IMR-90 (cell line): Measurements from ENCODE around the gene LCK. TPM values are rescaled to one million over a fixed set of nuclear protein-coding genes. Genes with fewer than 3 reads are reported as not detected.

Experiments used
- ATAC-seq: fragments of 200-7000 bp; cut with Tn5 transposase; 2 replicates; pipeline ENCODE4 v1.9.1; 2020; ENCODE audit warnings: low read depth, mild to moderate bottlenecking, moderate library complexity
- BruUV-seq: library from RNA; stranded (reverse); fragments of 400-500 nt; replicated peaks from 2 replicates; lab custom pipeline; 2021; lab: Mats Ljungman, UMichigan
- CTCF ChIA-PET: fragments of 300-600 bp; formaldehyde crosslinking; extraction: SDS; loops from one replicate; lab custom pipeline; 2021; ENCODE audit warnings: antibody characterized with exemption; lab: Yijun Ruan, JAX
- POLR2A ChIA-PET: fragments of 300-600 bp; sonication (Branson Sonifier 250); formaldehyde crosslinking; loops from one replicate; lab custom pipeline; 2022; ENCODE audit warnings: antibody characterized with exemption; ENCODE audit not compliant: unreplicated experiment; lab: Charles Lee
- DNase-seq: peaks from one replicate; pipeline ENCODE4 v3.0.0; 2013
- H2AFZ ChIP-seq: replicated peaks from 2 replicates; pipeline ENCODE3; 2013; ENCODE audit warnings: low read length, mild to moderate bottlenecking; ENCODE audit not compliant: poor library complexity
- H2AK5ac ChIP-seq: 2 replicates; pipeline ENCODE4 v1.6.1; 2013; ENCODE audit warnings: low read depth, low read length, inconsistent platforms
- H2AK9ac ChIP-seq: replicated peaks from 2 replicates; pipeline ENCODE3; 2013; ENCODE audit warnings: mild to moderate bottlenecking, low read depth, low read length, moderate library complexity; ENCODE audit not compliant: poor library complexity
- H2BK120ac ChIP-seq: 2 replicates; pipeline ENCODE4 v1.6.1; 2013; ENCODE audit warnings: low read depth, low read length, inconsistent platforms
- H2BK15ac ChIP-seq: 3 replicates; pipeline ENCODE4 v1.6.1; 2013; ENCODE audit warnings: low read depth, low read length, inconsistent platforms
- H2BK20ac ChIP-seq: 2 replicates; pipeline ENCODE4 v1.6.1; 2013; ENCODE audit warnings: low read depth, mild to moderate bottlenecking, inconsistent platforms, low read length, moderate library complexity
- H2BK5ac ChIP-seq: 2 replicates; pipeline ENCODE4 v1.6.1; 2013; ENCODE audit warnings: mild to moderate bottlenecking, low read depth, low read length, inconsistent platforms; ENCODE audit not compliant: poor library complexity, severe bottlenecking
- H3K14ac ChIP-seq: replicated peaks from 2 replicates; pipeline ENCODE4 v1.6.1; 2013; ENCODE audit warnings: low read depth, low read length, inconsistent platforms
- H3K18ac ChIP-seq: 2 replicates; pipeline ENCODE4 v1.6.1; 2013; ENCODE audit warnings: low read depth, low read length, control low read depth
- H3K23ac ChIP-seq: 2 replicates; pipeline ENCODE4 v1.6.1; 2013; ENCODE audit warnings: low read depth, low read length, inconsistent platforms
- H3K27ac ChIP-seq: 2 replicates; pipeline ENCODE4 v1.5.1; 2013; ENCODE audit warnings: mild to moderate bottlenecking, control low read depth, low read length; ENCODE audit not compliant: insufficient read depth
- H3K27me3 ChIP-seq: 2 replicates; pipeline ENCODE4 v1.6.1; 2013; ENCODE audit warnings: low read length; ENCODE audit not compliant: control insufficient read depth, insufficient read depth
- H3K36me3 ChIP-seq: 2 replicates; pipeline ENCODE4 v1.6.1; 2013; ENCODE audit warnings: low read length, mixed read lengths; ENCODE audit not compliant: control insufficient read depth, insufficient read depth
- H3K4ac ChIP-seq: 2 replicates; pipeline ENCODE4 v1.6.1; 2013; ENCODE audit warnings: low read depth, low read length, inconsistent platforms
- H3K4me1 ChIP-seq: 2 replicates; pipeline ENCODE4 v1.6.1; 2013; ENCODE audit warnings: low read length, mixed read lengths; ENCODE audit not compliant: control insufficient read depth, insufficient read depth
- H3K4me2 ChIP-seq: 2 replicates; pipeline ENCODE4 v1.6.1; 2013; ENCODE audit warnings: low read depth, mild to moderate bottlenecking, control low read depth, low read length, moderate library complexity
- H3K4me3 ChIP-seq: 2 replicates; pipeline ENCODE4 v1.5.1; 2013; ENCODE audit warnings: low read depth, mild to moderate bottlenecking, control low read depth, low read length, moderate library complexity; ENCODE audit not compliant: insufficient read depth
- H3K56ac ChIP-seq: 2 replicates; pipeline ENCODE4 v1.6.1; 2013; ENCODE audit warnings: low read length, inconsistent platforms; ENCODE audit not compliant: insufficient read depth; ENCODE audit errors: extremely low read depth
- H3K79me1 ChIP-seq, 2 experiments: 2 replicates each; pipeline ENCODE4 v1.6.1; 2013; ENCODE audit warnings: low read length in 2 of 2, inconsistent platforms in 1 of 2, low read depth in 1 of 2
- H3K9ac ChIP-seq: 2 replicates; pipeline ENCODE4 v1.6.1; 2013; ENCODE audit warnings: low read depth, low read length, control low read depth
- H3K9me1 ChIP-seq: 2 replicates; pipeline ENCODE4 v1.6.1; 2013; ENCODE audit warnings: low read length, inconsistent platforms; ENCODE audit not compliant: insufficient read depth
- H3K9me3 ChIP-seq: 2 replicates; pipeline ENCODE4 v1.6.1; 2013; ENCODE audit warnings: low read length; ENCODE audit not compliant: control insufficient read depth, insufficient read depth
- H4K20me1 ChIP-seq: 2 replicates; pipeline ENCODE4 v1.6.1; 2013; ENCODE audit warnings: low read length, inconsistent platforms; ENCODE audit not compliant: insufficient read depth
- H4K5ac ChIP-seq: 2 replicates; pipeline ENCODE4 v1.6.1; 2013; ENCODE audit warnings: mild to moderate bottlenecking, low read depth, low read length, control low read depth
- H4K8ac ChIP-seq, 2 experiments: 2 replicates each; pipeline ENCODE4 v1.6.1; 2013; ENCODE audit warnings: low read depth in 2 of 2, low read length in 2 of 2, control low read depth in 1 of 2, inconsistent platforms in 1 of 2
- H4K91ac ChIP-seq: 2 replicates; pipeline ENCODE4 v1.6.1; 2013; ENCODE audit warnings: low read depth, low read length, inconsistent platforms; ENCODE audit not compliant: insufficient read depth
- BHLHE40 ChIP-seq: fragments of 150-350 bp; IDR thresholded peaks from 2 replicates; pipeline ENCODE4 v1.6.1; 2016; ENCODE audit warnings: mild to moderate bottlenecking, low read depth, low read length
- CEBPB ChIP-seq: IDR thresholded peaks from 2 replicates; pipeline ENCODE4 v1.6.1; 2012; ENCODE audit warnings: low read depth, low read length, improper control_type of control experiment
- CHD1 ChIP-seq: IDR thresholded peaks from 2 replicates; pipeline ENCODE4 v1.6.1; 2012; ENCODE audit warnings: low read depth, low read length, improper control_type of control experiment
- FOS ChIP-seq: fragments of 150-350 bp; IDR thresholded peaks from 2 replicates; pipeline ENCODE4 v1.6.1; 2016; ENCODE audit warnings: low read depth, low read length
- MAFK ChIP-seq: IDR thresholded peaks from 2 replicates; pipeline ENCODE4 v1.6.1; 2012; ENCODE audit warnings: low read depth, low read length, improper control_type of control experiment
- MAZ ChIP-seq: IDR thresholded peaks from 2 replicates; pipeline ENCODE4 v1.6.1; 2012; ENCODE audit warnings: low read depth, mild to moderate bottlenecking, low read length, improper control_type of control experiment, moderate library complexity, borderline replicate concordance
- MXI1 ChIP-seq: IDR thresholded peaks from 2 replicates; pipeline ENCODE4 v1.6.1; 2012; ENCODE audit warnings: low read depth, mild to moderate bottlenecking, low read length, moderate library complexity, borderline replicate concordance
- NFE2L2 ChIP-seq: fragments of 150-350 bp; IDR thresholded peaks from 2 replicates; pipeline ENCODE4 v1.6.1; 2016; ENCODE audit warnings: low read depth, mild to moderate bottlenecking, low read length
- POLR2A ChIP-seq: IDR thresholded peaks from 2 replicates; pipeline ENCODE4 v1.6.1; 2012; ENCODE audit warnings: mild to moderate bottlenecking, low read depth, low read length
- RAD21 ChIP-seq: IDR thresholded peaks from 2 replicates; pipeline ENCODE4 v1.6.1; 2012; ENCODE audit warnings: low read length, improper control_type of control experiment
- RCOR1 ChIP-seq: IDR thresholded peaks from 2 replicates; pipeline ENCODE4 v1.6.1; 2012; ENCODE audit warnings: mild to moderate bottlenecking, low read length, improper control_type of control experiment; ENCODE audit not compliant: insufficient replicate concordance
- RFX5 ChIP-seq: IDR thresholded peaks from 2 replicates; pipeline ENCODE4 v1.8.0; 2012; ENCODE audit warnings: low read depth, mild to moderate bottlenecking, low read length, moderate library complexity
- SMC3 ChIP-seq: fragments of 150-350 bp; IDR thresholded peaks from 2 replicates; pipeline ENCODE4 v1.6.1; 2016; ENCODE audit warnings: low read depth, mild to moderate bottlenecking, antibody characterized with exemption, low read length, moderate library complexity
- WGBS, 2 experiments: methylation state at CpG; one replicate each; pipeline versions ENCODE4 v1.1.5 to v1.1.7; 2013; ENCODE audit warnings: missing lambda C conversion rate in 2 of 2; ENCODE audit not compliant: insufficient read length in 1 of 2; ENCODE audit errors: extremely low coverage in 2 of 2; 5-methylcytosine and 5-hydroxymethylcytosine counted together
- dilution Hi-C: fragments of 300-500 bp; cut with HindIII; formaldehyde crosslinking; loops from one replicate; pipeline ENCODE4 v1.14.3; 2018; ENCODE audit warnings: low sequenced_read_pairs; ENCODE audit not compliant: unreplicated experiment
- in situ Hi-C: fragments of 300-500 bp; cut with MboI; formaldehyde crosslinking; loops from 3 replicates; pipeline ENCODE4 v1.14.3; 2019; ENCODE audit warnings: low sequenced_read_pairs, inconsistent platforms, mixed read lengths
- intact Hi-C: fragments of 100-400 bp; cut with micrococcal nuclease; formaldehyde crosslinking; loops from 2 replicates; pipeline ENCODE4 v1.10.0; 2022
- polyA plus RNA-seq, 3 experiments: library from polyadenylated mRNA; depleted of rRNA; stranded (reverse); fragments of >200 nt; gene quantifications; 2 replicates each; pipeline ENCODE4 v1.2.3, GENCODE V29; 2012; ENCODE audit warnings: low replicate concordance in 1 of 3
- total RNA-seq: library from RNA; depleted of rRNA; stranded (reverse); fragments of >200 nt; gene quantifications from 2 replicates; pipeline ENCODE4 v1.2.3, GENCODE V29; 2012
- TF ChIP-seq, protein P1 (sequence below): conservative IDR thresholded peaks from 2 replicates; pipeline ENCODE4 v1.5.1; 2012; ENCODE audit warnings: mild to moderate bottlenecking, low read depth, low read length, improper control_type of control experiment
- TF ChIP-seq, protein P2 (sequence below): fragments of 150-350 bp; IDR thresholded peaks from 2 replicates; pipeline ENCODE4 v1.6.1; 2017; ENCODE audit warnings: mild to moderate bottlenecking, antibody characterized with exemption, low read length, low read depth
- TF ChIP-seq, protein P3 (sequence below): fragments of 150-350 bp; IDR thresholded peaks from 2 replicates; pipeline ENCODE4 v1.6.1; 2016; ENCODE audit warnings: low read depth, mild to moderate bottlenecking, low read length, moderate library complexity, borderline replicate concordance

The LCK gene
- total and polyA plus RNA-seq, 2 of the 4 experiments (the other 2 are of a cell fraction) = not detected

DNA sequence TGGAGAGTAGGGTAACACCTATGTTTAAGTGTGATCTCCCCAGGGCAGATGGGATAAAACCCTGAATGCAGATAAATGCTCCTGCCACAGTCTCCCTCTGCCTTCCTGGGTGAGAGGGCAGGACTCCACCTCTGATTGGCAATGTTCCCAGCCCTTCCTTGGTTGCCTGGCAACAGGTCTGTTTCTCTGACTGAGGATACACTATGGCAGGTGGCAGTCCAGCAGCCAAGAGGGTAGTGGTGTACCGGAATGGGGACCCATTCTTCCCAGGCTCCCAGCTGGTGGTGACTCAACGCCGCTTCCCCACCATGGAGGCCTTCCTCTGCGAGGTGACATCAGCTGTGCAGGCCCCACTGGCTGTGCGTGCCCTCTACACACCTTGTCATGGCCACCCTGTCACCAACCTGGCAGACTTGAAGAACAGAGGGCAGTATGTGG lies 42.2 kb upstream of the LCK start, which contains the start of gene DCDC2B:
Gene DCDC2B, plus strand, starts transcription at position 199 of the 438 bp plus-strand sequence. Its CDS starts 5 bp downstream, at position 204.
- 83% methylated on average over 1 of the region's 5 CpGs; no CpG with 5 or more reads in 1 of the 2 experiments for WGBS, 2 experiments
- no peak for ATAC-seq
- H3K27ac ChIP-seq = no peak within 1 kb of the TSS

More for the DNA sequence above, 42.2 kb upstream of the LCK start, which contains the start of gene DCDC2B:
- H4K5ac ChIP-seq = no peak within 1 kb of the TSS
- H2BK5ac ChIP-seq = no peak within 1 kb of the TSS
- ChIA-PET CTCF (interaction anchor here (0.6 to 1.6 kb wide), 2 partner anchors 100 to 192 kb away, joined by 3 to 6 read pairs; no protein-coding TSS in a partner anchor), POLR2A (no interaction called here)
- H4K8ac ChIP-seq = no peak within 1 kb of the TSS
- H2BK20ac ChIP-seq = no peak within 1 kb of the TSS
- in situ Hi-C loops = no loop called here
- TF ChIP-seq BHLHE40 (no peak), SMC3 (no peak), MAZ (no peak), RFX5 (no peak), CEBPB (no peak), FOS (no peak), RCOR1 (no peak), POLR2A (no peak), MAFK (no peak), NFE2L2 (no peak), CHD1 (no peak), MXI1 (no peak), RAD21 (no peak)
- TF ChIP-seq, protein P1, sequence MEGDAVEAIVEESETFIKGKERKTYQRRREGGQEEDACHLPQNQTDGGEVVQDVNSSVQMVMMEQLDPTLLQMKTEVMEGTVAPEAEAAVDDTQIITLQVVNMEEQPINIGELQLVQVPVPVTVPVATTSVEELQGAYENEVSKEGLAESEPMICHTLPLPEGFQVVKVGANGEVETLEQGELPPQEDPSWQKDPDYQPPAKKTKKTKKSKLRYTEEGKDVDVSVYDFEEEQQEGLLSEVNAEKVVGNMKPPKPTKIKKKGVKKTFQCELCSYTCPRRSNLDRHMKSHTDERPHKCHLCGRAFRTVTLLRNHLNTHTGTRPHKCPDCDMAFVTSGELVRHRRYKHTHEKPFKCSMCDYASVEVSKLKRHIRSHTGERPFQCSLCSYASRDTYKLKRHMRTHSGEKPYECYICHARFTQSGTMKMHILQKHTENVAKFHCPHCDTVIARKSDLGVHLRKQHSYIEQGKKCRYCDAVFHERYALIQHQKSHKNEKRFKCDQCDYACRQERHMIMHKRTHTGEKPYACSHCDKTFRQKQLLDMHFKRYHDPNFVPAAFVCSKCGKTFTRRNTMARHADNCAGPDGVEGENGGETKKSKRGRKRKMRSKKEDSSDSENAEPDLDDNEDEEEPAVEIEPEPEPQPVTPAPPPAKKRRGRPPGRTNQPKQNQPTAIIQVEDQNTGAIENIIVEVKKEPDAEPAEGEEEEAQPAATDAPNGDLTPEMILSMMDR = no peak
- TF ChIP-seq, protein P2, sequence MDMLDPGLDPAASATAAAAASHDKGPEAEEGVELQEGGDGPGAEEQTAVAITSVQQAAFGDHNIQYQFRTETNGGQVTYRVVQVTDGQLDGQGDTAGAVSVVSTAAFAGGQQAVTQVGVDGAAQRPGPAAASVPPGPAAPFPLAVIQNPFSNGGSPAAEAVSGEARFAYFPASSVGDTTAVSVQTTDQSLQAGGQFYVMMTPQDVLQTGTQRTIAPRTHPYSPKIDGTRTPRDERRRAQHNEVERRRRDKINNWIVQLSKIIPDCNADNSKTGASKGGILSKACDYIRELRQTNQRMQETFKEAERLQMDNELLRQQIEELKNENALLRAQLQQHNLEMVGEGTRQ = no peak
- TF ChIP-seq, protein P3, sequence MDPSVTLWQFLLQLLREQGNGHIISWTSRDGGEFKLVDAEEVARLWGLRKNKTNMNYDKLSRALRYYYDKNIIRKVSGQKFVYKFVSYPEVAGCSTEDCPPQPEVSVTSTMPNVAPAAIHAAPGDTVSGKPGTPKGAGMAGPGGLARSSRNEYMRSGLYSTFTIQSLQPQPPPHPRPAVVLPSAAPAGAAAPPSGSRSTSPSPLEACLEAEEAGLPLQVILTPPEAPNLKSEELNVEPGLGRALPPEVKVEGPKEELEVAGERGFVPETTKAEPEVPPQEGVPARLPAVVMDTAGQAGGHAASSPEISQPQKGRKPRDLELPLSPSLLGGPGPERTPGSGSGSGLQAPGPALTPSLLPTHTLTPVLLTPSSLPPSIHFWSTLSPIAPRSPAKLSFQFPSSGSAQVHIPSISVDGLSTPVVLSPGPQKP = no peak
- no peak within 1 kb of the TSS for H3K4ac ChIP-seq
- DNase-seq = peak; percentile 37
- H3K9ac ChIP-seq = no peak within 1 kb of the TSS
- H4K91ac ChIP-seq = no peak within 1 kb of the TSS
- H3K36me3 ChIP-seq = peaks cover 5% of the 10 kb centered on the region; the same call in 1 of the 2 replicates
- H4K20me1 ChIP-seq = no peaks in the 10 kb centered on the region; the same call in 1 of the 2 replicates
- no peaks in the 10 kb centered on the region for H3K27me3 ChIP-seq
- no peak within 1 kb of the TSS for H3K4me3 ChIP-seq
- no TSS peak for BruUV-seq
- no peak within 1 kb of the TSS for H3K56ac ChIP-seq
- H3K79me1 ChIP-seq = peaks cover 11 to 27% of the 10 kb centered on the region in 2 experiments
- H3K14ac ChIP-seq = no peak within 1 kb of the TSS
- H2AK9ac ChIP-seq = no peak within 1 kb of the TSS
- H2BK120ac ChIP-seq = no peak within 1 kb of the TSS
- H3K23ac ChIP-seq = no peak within 1 kb of the TSS
- no peak within 1 kb of the TSS for H2BK15ac ChIP-seq
- no peaks in the 10 kb centered on the region for H3K9me3 ChIP-seq
- H3K4me2 ChIP-seq = no peak within 1 kb of the TSS
- intact Hi-C loops = no loop called here
- peaks cover 6% of the 10 kb centered on the region; the same call in 1 of the 2 replicates for H3K9me1 ChIP-seq
- dilution Hi-C loops = no loop called here
- no peak within 1 kb of the TSS for H2AK5ac ChIP-seq
- H3K18ac ChIP-seq = no peak within 1 kb of the TSS
- H2AFZ ChIP-seq = no peak within 1 kb of the TSS
- peaks cover 6% of the 10 kb centered on the region for H3K4me1 ChIP-seq
